Heart left ventricle (tissue), 13 donors: ENCODE data around the gene SLC35F5.
"Not testable (repeated sequence)": the region's sequence is repeated elsewhere in the genome, so short reads cannot be mapped to it uniquely, and the experiment has no call there.

Source experiments
- POLR2A ChIP-seq, 2 donors: fragments of 450-650 bp; IDR thresholded peaks; one replicate each; pipeline ENCODE4 v1.6.1; 2017; ENCODE audit warnings: antibody characterized with exemption in 2 of 2, mild to moderate bottlenecking in 2 of 2, moderate library complexity in 2 of 2
- TF ChIP-seq, protein P1 (sequence below), 12 donors: fragments of 200-600 bp; sonication (generic) in 4 of 12; IDR thresholded peaks; one replicate each; pipeline versions ENCODE4 v1.5.0 to v1.8.0; 2018 to 2022; ENCODE audit warnings: antibody characterized with exemption in 12 of 12, mild to moderate bottlenecking in 5 of 12
- donor health status: ischemic (EF 13 %, LVEDD 7.1; RV severe dilation, severe dysfunction).
- donor health status: DM: no; HTN: yes; CAD: no.
- donor health status: DM: no; HTN: no; CAD: no.
- donor health status: ischemic (EF 25% LVEDD 6.9; RV normal size, moderate dysfunction).
- donor health status: ischemic (EF 25% LVEDD 5.7; RV mildly dilated, moderate dysfunction).
- donor health status: ischemic (EF 35%, LVEDD 5.7; RV mildly dilated, moderate dysfunction).
- donor health status: nonischemic (EF 11% LVEDD 7.7; RV severe dilation, severe dysfunction).
- donor health status: DM: yes; HTN: yes; CAD: no.
- donor health status: PGD.
- donor health status: ischemic (EF 29% LVEDD 5.4; RV normal size, mild dysfunction).
- donor health status: nonischemic (EF 23%, LVEDD 6.1; RV moderate dilation, normal function).

DNA sequence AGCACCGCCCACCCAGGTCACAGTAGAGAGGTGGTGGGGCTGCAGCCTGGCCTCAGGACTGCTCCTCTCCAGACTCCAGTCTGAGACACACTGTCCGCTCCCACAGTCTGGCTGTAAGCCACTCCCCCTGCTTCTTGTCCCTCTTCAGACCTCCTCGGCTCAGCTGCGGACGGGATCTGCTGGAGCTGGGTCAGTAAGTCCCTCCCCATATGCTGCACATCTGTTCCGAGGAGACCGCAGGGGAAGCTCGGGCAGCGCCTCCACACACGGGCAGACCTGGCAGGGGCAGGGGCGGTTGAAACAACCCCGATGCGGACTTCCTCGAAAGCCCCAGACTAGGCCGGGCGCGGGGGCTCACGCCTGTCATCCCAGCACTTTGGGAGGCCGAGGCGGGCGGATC is 87.4 kb downstream of the SLC35F5 start:
- TF ChIP-seq, protein P1, sequence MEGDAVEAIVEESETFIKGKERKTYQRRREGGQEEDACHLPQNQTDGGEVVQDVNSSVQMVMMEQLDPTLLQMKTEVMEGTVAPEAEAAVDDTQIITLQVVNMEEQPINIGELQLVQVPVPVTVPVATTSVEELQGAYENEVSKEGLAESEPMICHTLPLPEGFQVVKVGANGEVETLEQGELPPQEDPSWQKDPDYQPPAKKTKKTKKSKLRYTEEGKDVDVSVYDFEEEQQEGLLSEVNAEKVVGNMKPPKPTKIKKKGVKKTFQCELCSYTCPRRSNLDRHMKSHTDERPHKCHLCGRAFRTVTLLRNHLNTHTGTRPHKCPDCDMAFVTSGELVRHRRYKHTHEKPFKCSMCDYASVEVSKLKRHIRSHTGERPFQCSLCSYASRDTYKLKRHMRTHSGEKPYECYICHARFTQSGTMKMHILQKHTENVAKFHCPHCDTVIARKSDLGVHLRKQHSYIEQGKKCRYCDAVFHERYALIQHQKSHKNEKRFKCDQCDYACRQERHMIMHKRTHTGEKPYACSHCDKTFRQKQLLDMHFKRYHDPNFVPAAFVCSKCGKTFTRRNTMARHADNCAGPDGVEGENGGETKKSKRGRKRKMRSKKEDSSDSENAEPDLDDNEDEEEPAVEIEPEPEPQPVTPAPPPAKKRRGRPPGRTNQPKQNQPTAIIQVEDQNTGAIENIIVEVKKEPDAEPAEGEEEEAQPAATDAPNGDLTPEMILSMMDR (IDR thresholded peaks at IDR 0.05) = not testable (repeated sequence)
- not testable (repeated sequence) for TF ChIP-seq POLR2A (IDR thresholded peaks at IDR 0.05)
